Lung (tissue), 12 donors: ENCODE data around the gene NOL8. TPM values are rescaled to one million over a fixed set of nuclear protein-coding genes. Genes with fewer than 3 reads are reported as not detected.

Experiments used
- ATAC-seq: fragments of 200-7000 bp; cut with Tn5 transposase; one replicate; pipeline ENCODE4 v1.9.1; 2020; ENCODE audit warnings: moderate number of reproducible peaks; ENCODE audit not compliant: insufficient read depth, low FRiP score
- DNase-seq, 3 donors: peaks; one replicate each; pipeline ENCODE4 v3.0.0-alpha.2; 2013 to 2017
- H3K27ac ChIP-seq, 2 donors: one replicate each; pipeline ENCODE4 v1.5.1; 2013; ENCODE audit warnings: mild to moderate bottlenecking in 2 of 2, moderate library complexity in 2 of 2, control low read depth in 1 of 2, inconsistent platforms in 1 of 2, low read depth in 1 of 2, low read length in 1 of 2
- H3K27me3 ChIP-seq, 3 donors: one replicate each; pipeline ENCODE4 v1.5.1; 2013; ENCODE audit warnings: low read length in 2 of 3; ENCODE audit not compliant: control insufficient read depth in 3 of 3, insufficient read depth in 3 of 3
- H3K36me3 ChIP-seq, 4 donors: one replicate each; pipeline ENCODE4 v1.5.1; 2013; ENCODE audit warnings: low read length in 4 of 4, mild to moderate bottlenecking in 1 of 4, moderate library complexity in 1 of 4; ENCODE audit not compliant: control insufficient read depth in 4 of 4, insufficient read depth in 4 of 4
- H3K4me1 ChIP-seq, 5 donors: one replicate each; pipeline ENCODE4 v1.5.1; 2013; ENCODE audit warnings: low read length in 5 of 5, mild to moderate bottlenecking in 2 of 5, moderate library complexity in 1 of 5; ENCODE audit not compliant: control insufficient read depth in 5 of 5, insufficient read depth in 5 of 5
- H3K4me3 ChIP-seq: one replicate; pipeline ENCODE4 v1.5.1; 2013; ENCODE audit warnings: mild to moderate bottlenecking, control low read depth, moderate library complexity
- H3K9ac ChIP-seq, 2 donors: one replicate each; pipeline ENCODE4 v1.5.1; 2013; ENCODE audit warnings: low read length in 2 of 2, control low read depth in 1 of 2; ENCODE audit not compliant: insufficient read depth in 1 of 2
- H3K9me3 ChIP-seq, 4 donors: one replicate each; pipeline ENCODE4 v1.5.1; 2013; ENCODE audit warnings: low read length in 3 of 4, mild to moderate bottlenecking in 1 of 4, moderate library complexity in 1 of 4; ENCODE audit not compliant: control insufficient read depth in 4 of 4, insufficient read depth in 3 of 4
- WGBS, 2 donors: extraction: QIAGEN DNeasy Blood & Tissue Kit; methylation state at CpG; one replicate each; pipeline ENCODE4 v1.1.7; 2013; 5-methylcytosine and 5-hydroxymethylcytosine counted together
- polyA plus RNA-seq, 2 donors: library from polyadenylated mRNA; stranded (reverse); fragments of 200-250 nt; gene quantifications; one replicate each; pipeline ENCODE4 v1.2.1, GENCODE V29; 2013
- total RNA-seq, 2 donors: library from RNA; depleted of rRNA in 1 of 2; stranded (reverse); fragments of >200 nt in 1 of 2; gene quantifications; one replicate each; pipeline ENCODE4 v1.2.1, GENCODE V29; 2014 to 2021
- TF ChIP-seq, protein P1 (sequence below): IDR thresholded peaks from 2 replicates; pipeline ENCODE4 v1.5.1; 2012; ENCODE audit warnings: mild to moderate bottlenecking; ENCODE audit errors: control extremely low read depth, extremely low read depth
- donor health status: control.
- donor health status: control.
- donor health status: Bipolar disorder and iron deficiency.
- donor health status: healthy.
- donor health status: DM: yes; HTN: yes; CAD: no.

Gene NOL8
- total and polyA plus RNA-seq, 4 donors: 14.1 to 42.0 (median 26.3) TPM

DNA sequence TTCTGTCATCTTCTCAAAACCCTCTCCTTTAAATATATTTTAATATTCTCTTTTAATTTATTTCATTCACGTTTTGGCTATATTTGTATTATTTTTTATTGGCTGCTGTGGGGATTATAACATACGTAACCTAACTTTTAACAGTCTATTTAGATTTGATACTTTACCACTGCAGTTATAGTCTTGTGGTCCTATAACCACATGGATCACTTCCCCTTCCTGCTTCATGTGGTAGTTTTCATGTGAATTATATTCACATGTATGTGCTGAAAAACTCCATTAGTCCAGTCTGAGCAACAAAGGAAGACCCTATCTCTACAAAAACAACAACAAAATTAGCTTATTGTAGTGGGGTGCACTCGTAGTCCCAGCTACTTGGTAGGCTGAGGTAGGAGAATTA lies 34.9 kb upstream of the NOL8 start:
- WGBS, 2 donors: 56 to 79% methylated on average over 3 of the region's 3 CpGs
- TF ChIP-seq, protein P1, sequence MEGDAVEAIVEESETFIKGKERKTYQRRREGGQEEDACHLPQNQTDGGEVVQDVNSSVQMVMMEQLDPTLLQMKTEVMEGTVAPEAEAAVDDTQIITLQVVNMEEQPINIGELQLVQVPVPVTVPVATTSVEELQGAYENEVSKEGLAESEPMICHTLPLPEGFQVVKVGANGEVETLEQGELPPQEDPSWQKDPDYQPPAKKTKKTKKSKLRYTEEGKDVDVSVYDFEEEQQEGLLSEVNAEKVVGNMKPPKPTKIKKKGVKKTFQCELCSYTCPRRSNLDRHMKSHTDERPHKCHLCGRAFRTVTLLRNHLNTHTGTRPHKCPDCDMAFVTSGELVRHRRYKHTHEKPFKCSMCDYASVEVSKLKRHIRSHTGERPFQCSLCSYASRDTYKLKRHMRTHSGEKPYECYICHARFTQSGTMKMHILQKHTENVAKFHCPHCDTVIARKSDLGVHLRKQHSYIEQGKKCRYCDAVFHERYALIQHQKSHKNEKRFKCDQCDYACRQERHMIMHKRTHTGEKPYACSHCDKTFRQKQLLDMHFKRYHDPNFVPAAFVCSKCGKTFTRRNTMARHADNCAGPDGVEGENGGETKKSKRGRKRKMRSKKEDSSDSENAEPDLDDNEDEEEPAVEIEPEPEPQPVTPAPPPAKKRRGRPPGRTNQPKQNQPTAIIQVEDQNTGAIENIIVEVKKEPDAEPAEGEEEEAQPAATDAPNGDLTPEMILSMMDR: no peak

DNA sequence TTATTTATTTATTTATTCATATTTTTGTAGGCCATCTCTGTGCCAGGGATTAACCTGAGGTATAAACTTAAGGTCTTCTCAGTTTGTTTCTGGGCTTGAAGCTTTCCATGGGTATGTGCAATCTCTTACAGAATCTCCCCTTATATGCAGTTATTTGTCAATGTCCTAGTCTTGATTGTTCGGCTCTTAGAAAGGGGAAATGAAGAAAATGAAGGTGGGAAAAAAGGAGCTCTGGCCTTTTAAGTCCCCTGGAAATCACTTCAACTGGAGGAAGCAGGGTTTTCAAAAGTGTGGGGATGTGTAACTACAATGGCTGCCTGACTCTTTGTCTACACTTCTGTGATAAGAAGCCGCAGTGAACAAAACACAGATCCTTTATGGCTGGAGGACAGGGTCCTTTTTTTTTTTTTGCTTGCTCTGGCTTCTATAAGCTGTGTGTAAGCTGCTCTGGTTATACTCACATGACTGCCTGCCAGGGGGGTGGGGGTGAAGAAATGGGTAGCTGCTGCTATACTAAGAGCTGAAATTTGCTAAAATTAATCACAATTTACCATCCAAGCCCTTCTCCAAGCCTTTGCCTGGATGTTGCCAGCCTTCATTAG lies 34.3 kb upstream of the NOL8 start:
- WGBS, 2 donors: 38 to 43% methylated on average over 2 of the region's 2 CpGs
- DNase-seq: peak in 2 of 3 donors; percentile 22 to 40
- Histone ChIP-seq H3K27ac (no peak overlapping the region), H3K27me3 (no peaks in the 10 kb centered on the region), H3K36me3 (no peaks in the 10 kb centered on the region), H3K4me1 (peaks cover 0 to 4% (median 0%) of the 10 kb centered on the region in 5 donors), H3K9ac (peak overlapping the region in 1 of 2 donors; percentile 53), H3K4me3 (no peak overlapping the region), H3K9me3 (peaks cover 0 to 3% (median 1%) of the 10 kb centered on the region in 4 donors)
- TF ChIP-seq, protein P1: no peak
- no peak for ATAC-seq

More for the DNA sequence above, 34.9 kb upstream of the NOL8 start:
- H3K27me3 ChIP-seq: no peaks in the 10 kb centered on the region
- H3K9ac ChIP-seq: no peak overlapping the region
- no peak for ATAC-seq
- no peak for DNase-seq
- H3K4me3 ChIP-seq: no peak overlapping the region
- H3K4me1 ChIP-seq: peaks cover 0 to 4% (median 0%) of the 10 kb centered on the region in 5 donors
- H3K27ac ChIP-seq: no peak overlapping the region
- no peaks in the 10 kb centered on the region for H3K36me3 ChIP-seq
- H3K9me3 ChIP-seq: peaks cover 0 to 2% (median 0%) of the 10 kb centered on the region in 4 donors

DNA sequence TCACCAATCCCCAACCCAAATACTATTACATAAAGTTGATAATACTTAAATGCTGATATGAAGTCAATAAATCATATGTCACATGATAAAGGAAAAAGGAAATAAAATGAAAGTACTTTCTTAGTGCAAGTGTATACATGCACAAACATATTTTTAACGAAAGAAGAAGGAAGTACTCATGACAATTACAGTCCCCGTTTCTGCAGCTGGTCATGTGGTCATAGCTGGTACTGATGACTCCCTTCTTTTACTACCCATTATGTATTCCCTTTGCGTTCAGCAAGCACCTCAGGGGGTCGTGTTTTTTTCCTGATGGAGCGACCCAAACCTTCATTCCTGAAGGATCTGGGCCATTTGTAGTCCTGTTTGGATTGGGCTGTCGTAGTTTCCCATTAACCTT lies 27.9 kb upstream of the NOL8 start:
- no peak overlapping the region for H3K4me3 ChIP-seq
- WGBS, 2 donors: 52 to 76% methylated on average over 6 of the region's 6 CpGs
- H3K36me3 ChIP-seq: peaks cover 0 to 2% (median 0%) of the 10 kb centered on the region in 4 donors
- ATAC-seq (no peak), DNase-seq (no peak)
- TF ChIP-seq, protein P1: no peak
- no peaks in the 10 kb centered on the region for H3K27me3 ChIP-seq
- no peak overlapping the region for H3K27ac ChIP-seq
- peaks cover 0 to 4% (median 1%) of the 10 kb centered on the region in 4 donors for H3K9me3 ChIP-seq
- peaks cover 0 to 13% (median 0%) of the 10 kb centered on the region in 5 donors for H3K4me1 ChIP-seq
- no peak overlapping the region for H3K9ac ChIP-seq
